Fibroblast of lung (primary cell): ENCODE measurements around the gene CMIP.

Experiments used
- CTCF ChIP-seq, 2 donors: IDR thresholded peaks in 1 of 2; conservative IDR thresholded peaks in 1 of 2; 1 replicate in 1 of 2; 2 replicates in 1 of 2; pipeline ENCODE4 v1.5.1; 2011 to 2012; ENCODE audit warnings: low read length in 2 of 2, control low read depth in 1 of 2, inconsistent platforms in 1 of 2, low read depth in 1 of 2, mild to moderate bottlenecking in 1 of 2
- EZH2 ChIP-seq: IDR thresholded peaks from 2 replicates; pipeline ENCODE4 v1.5.1; 2012; ENCODE audit warnings: low read length, control low read depth, mild to moderate bottlenecking; ENCODE audit errors: missing control alignments

GRCh38 chr16:81462683-81463082 is 18.1 kb downstream of the CMIP start:
- TF ChIP-seq CTCF (conservative IDR thresholded peaks at IDR 0.05 in 1 of 2, IDR thresholded peaks at IDR 0.05 in 1 of 2; ENCODE audit: low read depth in 1 of 2, low read length in 2 of 2) = no peak
- TF ChIP-seq EZH2 = no peak
